Epithelial cell of proximal tubule (primary cell): Measurements from ENCODE around the gene BLTP2. TPM values are rescaled to one million over a fixed set of nuclear protein-coding genes. Genes with fewer than 3 reads are reported as not detected.

Experiments
- DNase-seq: peaks from one replicate; pipeline ENCODE4 v3.0.0-alpha.2; 2011; ENCODE audit warnings: low read depth
- H3K4me3 ChIP-seq: 2 replicates; pipeline ENCODE4 v1.5.1; 2011; ENCODE audit warnings: low read depth, mild to moderate bottlenecking, low read length
- total RNA-seq: library from RNA; depleted of rRNA; stranded (reverse); fragments of >200 nt; gene quantifications from 2 replicates; pipeline ENCODE4 v1.2.3, GENCODE V29; 2015
- TF ChIP-seq, protein P1 (sequence below): conservative IDR thresholded peaks from 2 replicates; pipeline ENCODE4 v1.5.1; 2012; ENCODE audit warnings: low read depth, mild to moderate bottlenecking, low read length

The BLTP2 gene
- 133 and 136 TPM in 2 replicates for total RNA-seq

DNA sequence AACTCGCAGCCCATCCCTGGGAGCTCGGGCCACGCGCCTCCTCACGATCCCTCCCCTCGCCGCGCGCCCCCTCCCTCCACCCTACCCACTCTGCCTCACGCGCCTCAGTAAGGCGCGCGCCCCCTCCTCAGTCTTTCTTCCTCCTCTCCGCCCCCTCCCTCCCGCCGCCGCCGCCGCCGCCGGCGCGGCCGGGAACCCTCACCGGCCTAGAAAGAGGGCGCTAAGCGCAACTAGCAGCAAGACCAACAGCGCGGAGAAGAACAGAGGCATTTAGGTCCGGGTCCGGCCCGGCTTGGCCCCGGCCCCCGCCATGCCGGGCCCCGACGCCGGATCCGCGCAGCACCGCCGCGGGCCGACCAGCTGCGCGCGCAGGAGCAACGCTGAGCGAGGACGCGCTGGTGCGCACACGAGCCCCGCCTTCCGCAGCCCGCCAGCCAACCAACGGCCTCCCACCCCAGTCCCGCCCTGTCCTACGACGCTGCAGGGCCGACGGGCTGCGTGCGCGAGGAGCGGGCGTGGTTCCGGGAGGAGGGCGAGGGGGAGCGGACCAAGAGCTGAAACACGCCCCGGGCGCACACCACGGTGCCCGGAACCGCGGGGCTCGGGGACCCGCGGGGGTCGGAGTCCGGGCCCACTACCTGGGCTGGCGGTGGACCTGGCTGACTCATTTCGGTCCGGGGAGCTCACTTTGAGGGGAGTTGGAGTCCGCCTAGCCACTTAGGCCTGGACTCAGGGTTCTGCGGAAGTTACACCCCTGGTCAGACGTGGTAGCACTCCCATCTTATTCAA, at the start of gene BLTP2:
Gene BLTP2, minus strand, starts transcription at position 372 of the 789 bp plus-strand sequence. Its CDS starts 102 bp downstream, at position 270.
- peak within 1 kb of the TSS; percentile 84 for H3K4me3 ChIP-seq
- DNase-seq: no peak
- TF ChIP-seq, protein P1, sequence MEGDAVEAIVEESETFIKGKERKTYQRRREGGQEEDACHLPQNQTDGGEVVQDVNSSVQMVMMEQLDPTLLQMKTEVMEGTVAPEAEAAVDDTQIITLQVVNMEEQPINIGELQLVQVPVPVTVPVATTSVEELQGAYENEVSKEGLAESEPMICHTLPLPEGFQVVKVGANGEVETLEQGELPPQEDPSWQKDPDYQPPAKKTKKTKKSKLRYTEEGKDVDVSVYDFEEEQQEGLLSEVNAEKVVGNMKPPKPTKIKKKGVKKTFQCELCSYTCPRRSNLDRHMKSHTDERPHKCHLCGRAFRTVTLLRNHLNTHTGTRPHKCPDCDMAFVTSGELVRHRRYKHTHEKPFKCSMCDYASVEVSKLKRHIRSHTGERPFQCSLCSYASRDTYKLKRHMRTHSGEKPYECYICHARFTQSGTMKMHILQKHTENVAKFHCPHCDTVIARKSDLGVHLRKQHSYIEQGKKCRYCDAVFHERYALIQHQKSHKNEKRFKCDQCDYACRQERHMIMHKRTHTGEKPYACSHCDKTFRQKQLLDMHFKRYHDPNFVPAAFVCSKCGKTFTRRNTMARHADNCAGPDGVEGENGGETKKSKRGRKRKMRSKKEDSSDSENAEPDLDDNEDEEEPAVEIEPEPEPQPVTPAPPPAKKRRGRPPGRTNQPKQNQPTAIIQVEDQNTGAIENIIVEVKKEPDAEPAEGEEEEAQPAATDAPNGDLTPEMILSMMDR: no peak

DNA sequence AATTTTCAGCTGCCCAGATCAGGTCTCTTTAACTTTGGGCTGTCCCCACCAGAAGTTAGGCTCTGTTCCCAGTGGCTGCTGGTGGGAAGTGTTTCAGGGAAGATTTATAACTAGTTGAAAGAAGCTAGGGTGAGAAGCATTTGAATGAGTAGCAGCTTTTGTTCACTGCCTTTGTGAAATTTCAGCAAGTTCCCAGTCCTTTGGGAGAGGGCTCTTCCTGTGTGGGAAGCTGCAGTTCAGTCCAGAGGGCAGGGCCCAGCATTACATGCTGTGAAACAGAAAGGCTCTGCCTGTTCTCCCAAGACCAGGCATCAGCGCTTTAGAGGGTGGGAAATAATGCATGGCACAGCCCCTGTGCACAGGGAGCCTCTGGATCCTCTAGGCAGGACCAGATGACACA, 48.9 kb upstream of the BLTP2 start:
- H3K4me3 ChIP-seq: no peak overlapping the region
- TF ChIP-seq, protein P1: no peak
- no peak for DNase-seq

DNA sequence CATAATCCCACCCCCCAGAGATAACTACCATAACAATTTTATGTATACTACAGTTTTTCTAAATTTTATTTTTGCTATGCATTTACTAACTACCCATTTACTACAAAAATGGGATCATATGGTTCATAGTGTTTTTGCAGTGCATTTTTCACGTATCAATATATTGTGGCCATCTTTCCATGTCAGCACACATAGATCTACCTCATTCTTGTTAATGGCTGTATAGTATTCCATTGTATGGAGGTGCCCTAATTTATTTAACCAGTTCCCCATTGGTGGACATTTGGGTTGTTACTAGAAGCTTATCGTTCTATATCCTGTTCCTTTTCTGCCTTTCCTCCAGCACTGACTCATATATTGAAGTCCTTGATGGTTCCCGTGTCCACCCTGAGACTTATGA, 44.1 kb upstream of the BLTP2 start:
- TF ChIP-seq, protein P1: no peak
- DNase-seq: no peak

DNA sequence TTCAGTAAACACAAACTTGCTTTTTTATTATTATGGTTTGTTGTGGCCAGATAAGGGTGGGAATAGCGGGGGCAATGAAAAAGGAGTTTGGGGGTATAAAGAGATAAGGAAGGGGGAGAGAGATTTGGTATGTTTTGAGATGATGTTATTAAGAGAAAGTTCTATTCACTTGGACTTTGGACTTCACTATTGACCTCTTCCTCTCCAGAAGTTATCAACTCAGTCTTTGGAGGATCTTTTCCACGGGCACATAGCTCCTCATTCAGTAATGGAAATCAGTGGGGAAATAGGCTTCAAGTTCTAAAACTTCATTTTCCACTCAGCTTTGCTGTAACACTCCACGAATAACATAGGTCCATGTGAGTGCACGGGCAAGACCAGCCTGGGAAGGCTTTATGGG, 43.5 kb upstream of the BLTP2 start:
- no peak overlapping the region for H3K4me3 ChIP-seq
- no peak for DNase-seq
- TF ChIP-seq, protein P1: no peak

More for the DNA sequence above, 44.1 kb upstream of the BLTP2 start:
- H3K4me3 ChIP-seq: no peak overlapping the region

DNA sequence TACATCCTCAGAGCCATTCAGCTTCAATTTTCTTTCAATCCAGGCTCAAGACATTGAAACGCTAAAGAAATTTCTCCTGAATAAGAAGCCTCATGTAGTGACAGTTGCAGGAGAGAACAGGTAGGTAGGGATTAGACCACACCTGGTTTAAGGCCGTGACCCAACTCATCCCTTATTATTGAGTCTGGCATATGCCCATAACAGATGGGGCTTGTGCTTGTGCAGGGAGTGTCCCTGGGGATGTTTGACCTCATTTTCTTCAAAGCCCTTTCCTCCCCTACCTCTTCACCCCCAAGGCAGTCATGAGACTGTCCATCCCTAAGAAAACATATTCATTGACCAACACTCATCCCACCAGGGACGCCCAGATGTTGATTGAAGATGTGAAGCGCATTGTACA, 41.3 kb upstream of the BLTP2 start:
- DNase-seq: no peak
- H3K4me3 ChIP-seq: no peak overlapping the region
- TF ChIP-seq, protein P1: no peak

DNA sequence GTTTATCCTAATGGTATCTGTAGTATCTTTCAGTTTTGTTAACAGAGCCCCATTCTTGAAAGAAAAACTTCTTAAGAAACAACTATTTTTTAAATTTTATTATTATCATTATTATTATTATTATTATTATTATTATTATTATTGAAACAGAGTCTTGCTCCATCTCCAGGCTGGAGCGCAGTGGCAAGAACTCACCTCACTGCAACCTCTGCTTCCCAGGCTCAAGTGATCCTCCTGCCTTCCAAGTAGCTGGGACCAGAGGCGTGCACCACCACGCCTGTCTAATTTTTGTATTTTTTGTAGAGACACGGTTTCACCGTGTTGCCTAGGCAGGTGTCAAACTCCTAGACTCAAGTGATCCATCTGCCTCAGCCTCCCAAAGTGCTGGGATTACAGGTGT, 40.4 kb upstream of the BLTP2 start:
- DNase-seq: no peak
- H3K4me3 ChIP-seq: no peak overlapping the region
- TF ChIP-seq, protein P1: no peak

DNA sequence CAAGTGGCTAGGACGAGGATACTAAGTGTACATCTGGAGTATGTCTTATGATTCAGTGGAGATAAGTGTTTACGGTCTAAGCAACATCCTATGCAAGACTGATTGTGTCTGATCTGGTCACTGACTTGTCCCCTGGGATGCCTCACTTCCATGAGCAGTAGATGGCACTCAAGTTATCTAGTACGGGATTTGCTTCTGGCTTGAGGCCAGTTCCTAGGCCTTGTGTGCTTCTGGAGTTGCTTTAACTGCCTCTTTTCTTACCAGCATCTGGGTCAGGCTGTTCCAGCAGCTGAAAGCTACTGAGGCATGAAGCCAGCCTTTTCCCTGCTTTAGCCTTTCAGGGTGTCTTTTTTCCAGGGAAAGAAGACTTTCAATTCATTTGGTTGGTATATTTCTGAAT, 40.0 kb upstream of the BLTP2 start:
- peak; percentile 43 for DNase-seq
- H3K4me3 ChIP-seq: no peak overlapping the region
- TF ChIP-seq, protein P1: peak; percentile 49
